K562 (cell line): Measurements from ENCODE around the gene RABIF. TPM values are rescaled to one million over a fixed set of nuclear protein-coding genes. Genes with fewer than 3 reads are reported as not detected.

ENCODE experiments used
- BMI1 ChIP-seq: fragments of 150-350 bp; IDR thresholded peaks from 2 replicates; pipeline ENCODE4 v1.6.1; 2014; ENCODE audit warnings: low read length
- PHB ChIP-seq: fragments of 250-450 bp; sonication (Bioruptor Pico); IDR thresholded peaks from 2 replicates; pipeline ENCODE4 v1.5.0; 2021
- PTBP1 ChIP-seq: fragments of 200-400 bp; formaldehyde crosslinking; IDR thresholded peaks from 2 replicates; pipeline ENCODE4 v1.6.1; 2017; ENCODE audit warnings: low read depth, low read length
- ZNF140 ChIP-seq: fragments of 250-450 bp; sonication (Bioruptor Pico); IDR thresholded peaks from 2 replicates; pipeline ENCODE4 v1.8.0; 2021; ENCODE audit warnings: moderate library complexity, mild to moderate bottlenecking, inconsistent platforms
- polyA plus RNA-seq, 8 experiments: library from polyadenylated mRNA; depleted of rRNA in 4 of 8; stranded (reverse) in 5 of 8; unstranded in 3 of 8; fragments of >200 nt; fragmentation: Nextera tagmentation in 2 of 8; fragmentation: Illumina TruSeq in 1 of 8; extraction: Ambion mirVana in 2 of 8; extraction: Trizol in 1 of 8; gene quantifications; 2 replicates each; pipeline versions ENCODE4 v1.2.1 to v1.2.3, GENCODE V29; 2011 to 2014; ENCODE audit warnings: inconsistent platforms in 1 of 8, missing spikeins in 1 of 8
- total RNA-seq, 7 experiments: library from RNA; depleted of rRNA in 6 of 7; stranded (reverse); fragments of >200 nt in 6 of 7; fragmentation: Illumina TruSeq in 2 of 7; extraction: Trizol in 2 of 7; gene quantifications; 2 replicates each; pipeline versions ENCODE4 v1.2.1 to v1.2.3, GENCODE V29; 2011 to 2021; ENCODE audit warnings: low replicate concordance in 1 of 7
- TF ChIP-seq, protein P1 (sequence below), 2 experiments: fragments of 250-450 bp in 1 of 2; fragments of 450-650 bp in 1 of 2; sonication (Bioruptor Pico) in 1 of 2; IDR thresholded peaks; 2 replicates each; pipeline versions ENCODE4 v1.6.1 to v1.8.0; 2016 to 2021; ENCODE audit warnings: mild to moderate bottlenecking in 2 of 2, moderate library complexity in 2 of 2, missing compliant biosample characterization in 1 of 2, missing genetic modification characterization in 1 of 2
- TF ChIP-seq, protein P2 (sequence below): sonication (generic); formaldehyde crosslinking; IDR thresholded peaks from 2 replicates; pipeline ENCODE4 v1.8.1; 2022; ENCODE audit warnings: missing genetic modification reagents
- TF ChIP-seq, protein P3 (sequence below): fragments of 450-650 bp; IDR thresholded peaks from 2 replicates; pipeline ENCODE4 v1.6.1; 2017; ENCODE audit warnings: antibody characterized with exemption, mild to moderate bottlenecking
- TF ChIP-seq, protein P4 (sequence below): fragments of 250-450 bp; sonication (Bioruptor Pico); IDR thresholded peaks from 2 replicates; pipeline ENCODE4 v1.8.0; 2022; ENCODE audit warnings: inconsistent platforms, mild to moderate bottlenecking, moderate library complexity, borderline replicate concordance
- TF ChIP-seq, protein P5 (sequence below): sonication (generic); formaldehyde crosslinking; IDR thresholded peaks from 2 replicates; pipeline ENCODE4 v1.8.1; 2023; ENCODE audit warnings: mild to moderate bottlenecking, missing genetic modification reagents
- TF ChIP-seq, protein P6 (sequence below): conservative IDR thresholded peaks from 2 replicates; pipeline ENCODE4 v1.6.1; 2011; ENCODE audit warnings: low read depth, mild to moderate bottlenecking, low read length; ENCODE audit not compliant: control insufficient read depth

Gene RABIF
- total and polyA plus RNA-seq, 9 of the 15 experiments (the other 6 are each of a cell fraction or from before 2014, with no cell fraction given): 7.4 to 20.1 (median 11.0) TPM

DNA sequence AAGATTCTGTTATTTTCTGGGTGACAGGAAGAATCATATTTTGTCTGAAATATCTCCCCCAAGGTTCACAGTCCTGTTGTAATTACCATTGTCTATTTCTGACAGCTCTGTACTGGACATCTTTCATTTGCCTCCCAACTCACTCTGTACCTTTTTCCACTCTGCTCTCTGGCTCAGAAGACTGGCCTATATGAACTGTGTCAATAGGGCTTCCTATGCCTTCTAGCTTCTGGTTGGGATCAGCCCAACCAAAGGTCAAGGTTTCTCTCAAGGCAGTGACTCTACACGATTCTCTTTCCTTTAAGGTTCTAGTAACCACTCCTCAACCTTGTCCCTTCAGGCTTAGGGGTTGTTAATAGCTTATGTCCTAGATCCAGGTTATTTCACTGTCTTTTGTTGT lies 20.5 kb upstream of the RABIF start (continued):
- no peak for TF ChIP-seq PTBP1
- TF ChIP-seq, protein P1, sequence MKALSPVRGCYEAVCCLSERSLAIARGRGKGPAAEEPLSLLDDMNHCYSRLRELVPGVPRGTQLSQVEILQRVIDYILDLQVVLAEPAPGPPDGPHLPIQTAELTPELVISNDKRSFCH (CRISPR knock-in tag; IDR thresholded peaks at IDR 0.05): no peak
- TF ChIP-seq, protein P1 (tag; IDR thresholded peaks at IDR 0.05): no peak
- TF ChIP-seq, protein P2, sequence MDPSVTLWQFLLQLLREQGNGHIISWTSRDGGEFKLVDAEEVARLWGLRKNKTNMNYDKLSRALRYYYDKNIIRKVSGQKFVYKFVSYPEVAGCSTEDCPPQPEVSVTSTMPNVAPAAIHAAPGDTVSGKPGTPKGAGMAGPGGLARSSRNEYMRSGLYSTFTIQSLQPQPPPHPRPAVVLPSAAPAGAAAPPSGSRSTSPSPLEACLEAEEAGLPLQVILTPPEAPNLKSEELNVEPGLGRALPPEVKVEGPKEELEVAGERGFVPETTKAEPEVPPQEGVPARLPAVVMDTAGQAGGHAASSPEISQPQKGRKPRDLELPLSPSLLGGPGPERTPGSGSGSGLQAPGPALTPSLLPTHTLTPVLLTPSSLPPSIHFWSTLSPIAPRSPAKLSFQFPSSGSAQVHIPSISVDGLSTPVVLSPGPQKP (CRISPR knock-in tag): no peak
- no peak for TF ChIP-seq PHB (CRISPR knock-in tag)
- no peak for TF ChIP-seq BMI1
- TF ChIP-seq, protein P3, sequence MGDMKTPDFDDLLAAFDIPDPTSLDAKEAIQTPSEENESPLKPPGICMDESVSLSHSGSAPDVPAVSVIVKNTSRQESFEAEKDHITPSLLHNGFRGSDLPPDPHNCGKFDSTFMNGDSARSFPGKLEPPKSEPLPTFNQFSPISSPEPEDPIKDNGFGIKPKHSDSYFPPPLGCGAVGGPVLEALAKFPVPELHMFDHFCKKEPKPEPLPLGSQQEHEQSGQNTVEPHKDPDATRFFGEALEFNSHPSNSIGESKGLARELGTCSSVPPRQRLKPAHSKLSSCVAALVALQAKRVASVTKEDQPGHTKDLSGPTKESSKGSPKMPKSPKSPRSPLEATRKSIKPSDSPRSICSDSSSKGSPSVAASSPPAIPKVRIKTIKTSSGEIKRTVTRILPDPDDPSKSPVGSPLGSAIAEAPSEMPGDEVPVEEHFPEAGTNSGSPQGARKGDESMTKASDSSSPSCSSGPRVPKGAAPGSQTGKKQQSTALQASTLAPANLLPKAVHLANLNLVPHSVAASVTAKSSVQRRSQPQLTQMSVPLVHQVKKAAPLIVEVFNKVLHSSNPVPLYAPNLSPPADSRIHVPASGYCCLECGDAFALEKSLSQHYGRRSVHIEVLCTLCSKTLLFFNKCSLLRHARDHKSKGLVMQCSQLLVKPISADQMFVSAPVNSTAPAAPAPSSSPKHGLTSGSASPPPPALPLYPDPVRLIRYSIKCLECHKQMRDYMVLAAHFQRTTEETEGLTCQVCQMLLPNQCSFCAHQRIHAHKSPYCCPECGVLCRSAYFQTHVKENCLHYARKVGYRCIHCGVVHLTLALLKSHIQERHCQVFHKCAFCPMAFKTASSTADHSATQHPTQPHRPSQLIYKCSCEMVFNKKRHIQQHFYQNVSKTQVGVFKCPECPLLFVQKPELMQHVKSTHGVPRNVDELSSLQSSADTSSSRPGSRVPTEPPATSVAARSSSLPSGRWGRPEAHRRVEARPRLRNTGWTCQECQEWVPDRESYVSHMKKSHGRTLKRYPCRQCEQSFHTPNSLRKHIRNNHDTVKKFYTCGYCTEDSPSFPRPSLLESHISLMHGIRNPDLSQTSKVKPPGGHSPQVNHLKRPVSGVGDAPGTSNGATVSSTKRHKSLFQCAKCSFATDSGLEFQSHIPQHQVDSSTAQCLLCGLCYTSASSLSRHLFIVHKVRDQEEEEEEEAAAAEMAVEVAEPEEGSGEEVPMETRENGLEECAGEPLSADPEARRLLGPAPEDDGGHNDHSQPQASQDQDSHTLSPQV: no peak
- no peak for TF ChIP-seq ZNF140
- TF ChIP-seq, protein P4, sequence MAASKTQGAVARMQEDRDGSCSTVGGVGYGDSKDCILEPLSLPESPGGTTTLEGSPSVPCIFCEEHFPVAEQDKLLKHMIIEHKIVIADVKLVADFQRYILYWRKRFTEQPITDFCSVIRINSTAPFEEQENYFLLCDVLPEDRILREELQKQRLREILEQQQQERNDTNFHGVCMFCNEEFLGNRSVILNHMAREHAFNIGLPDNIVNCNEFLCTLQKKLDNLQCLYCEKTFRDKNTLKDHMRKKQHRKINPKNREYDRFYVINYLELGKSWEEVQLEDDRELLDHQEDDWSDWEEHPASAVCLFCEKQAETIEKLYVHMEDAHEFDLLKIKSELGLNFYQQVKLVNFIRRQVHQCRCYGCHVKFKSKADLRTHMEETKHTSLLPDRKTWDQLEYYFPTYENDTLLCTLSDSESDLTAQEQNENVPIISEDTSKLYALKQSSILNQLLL (CRISPR knock-in tag): no peak
- TF ChIP-seq, protein P5, sequence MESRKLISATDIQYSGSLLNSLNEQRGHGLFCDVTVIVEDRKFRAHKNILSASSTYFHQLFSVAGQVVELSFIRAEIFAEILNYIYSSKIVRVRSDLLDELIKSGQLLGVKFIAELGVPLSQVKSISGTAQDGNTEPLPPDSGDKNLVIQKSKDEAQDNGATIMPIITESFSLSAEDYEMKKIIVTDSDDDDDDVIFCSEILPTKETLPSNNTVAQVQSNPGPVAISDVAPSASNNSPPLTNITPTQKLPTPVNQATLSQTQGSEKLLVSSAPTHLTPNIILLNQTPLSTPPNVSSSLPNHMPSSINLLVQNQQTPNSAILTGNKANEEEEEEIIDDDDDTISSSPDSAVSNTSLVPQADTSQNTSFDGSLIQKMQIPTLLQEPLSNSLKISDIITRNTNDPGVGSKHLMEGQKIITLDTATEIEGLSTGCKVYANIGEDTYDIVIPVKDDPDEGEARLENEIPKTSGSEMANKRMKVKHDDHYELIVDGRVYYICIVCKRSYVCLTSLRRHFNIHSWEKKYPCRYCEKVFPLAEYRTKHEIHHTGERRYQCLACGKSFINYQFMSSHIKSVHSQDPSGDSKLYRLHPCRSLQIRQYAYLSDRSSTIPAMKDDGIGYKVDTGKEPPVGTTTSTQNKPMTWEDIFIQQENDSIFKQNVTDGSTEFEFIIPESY (CRISPR knock-in tag): no peak
- TF ChIP-seq, protein P6, sequence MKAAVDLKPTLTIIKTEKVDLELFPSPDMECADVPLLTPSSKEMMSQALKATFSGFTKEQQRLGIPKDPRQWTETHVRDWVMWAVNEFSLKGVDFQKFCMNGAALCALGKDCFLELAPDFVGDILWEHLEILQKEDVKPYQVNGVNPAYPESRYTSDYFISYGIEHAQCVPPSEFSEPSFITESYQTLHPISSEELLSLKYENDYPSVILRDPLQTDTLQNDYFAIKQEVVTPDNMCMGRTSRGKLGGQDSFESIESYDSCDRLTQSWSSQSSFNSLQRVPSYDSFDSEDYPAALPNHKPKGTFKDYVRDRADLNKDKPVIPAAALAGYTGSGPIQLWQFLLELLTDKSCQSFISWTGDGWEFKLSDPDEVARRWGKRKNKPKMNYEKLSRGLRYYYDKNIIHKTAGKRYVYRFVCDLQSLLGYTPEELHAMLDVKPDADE: no peak
